ENCODE measurements around the gene POLDIP2.

GRCh38 chr17:28366605-28367004, 9.3 kb upstream of the POLDIP2 start:
- TF ChIP-seq POLR2A (IDR thresholded peaks at IDR 0.05) (no peak), CTCF (IDR thresholded peaks at IDR 0.05) (no peak), EP300 (IDR thresholded peaks at IDR 0.05) (no peak)

Data from ovary (tissue), 3 donors.